Fibroblast of skin of left quadriceps (primary cell): Measurements from ENCODE around the gene CBX2.

Experiments
- DNase-seq, 2 experiments: peaks; one replicate each; pipeline ENCODE4 v3.0.0-alpha.2; 2013; ENCODE audit warnings: low read depth in 2 of 2

CBX2 gene

DNA sequence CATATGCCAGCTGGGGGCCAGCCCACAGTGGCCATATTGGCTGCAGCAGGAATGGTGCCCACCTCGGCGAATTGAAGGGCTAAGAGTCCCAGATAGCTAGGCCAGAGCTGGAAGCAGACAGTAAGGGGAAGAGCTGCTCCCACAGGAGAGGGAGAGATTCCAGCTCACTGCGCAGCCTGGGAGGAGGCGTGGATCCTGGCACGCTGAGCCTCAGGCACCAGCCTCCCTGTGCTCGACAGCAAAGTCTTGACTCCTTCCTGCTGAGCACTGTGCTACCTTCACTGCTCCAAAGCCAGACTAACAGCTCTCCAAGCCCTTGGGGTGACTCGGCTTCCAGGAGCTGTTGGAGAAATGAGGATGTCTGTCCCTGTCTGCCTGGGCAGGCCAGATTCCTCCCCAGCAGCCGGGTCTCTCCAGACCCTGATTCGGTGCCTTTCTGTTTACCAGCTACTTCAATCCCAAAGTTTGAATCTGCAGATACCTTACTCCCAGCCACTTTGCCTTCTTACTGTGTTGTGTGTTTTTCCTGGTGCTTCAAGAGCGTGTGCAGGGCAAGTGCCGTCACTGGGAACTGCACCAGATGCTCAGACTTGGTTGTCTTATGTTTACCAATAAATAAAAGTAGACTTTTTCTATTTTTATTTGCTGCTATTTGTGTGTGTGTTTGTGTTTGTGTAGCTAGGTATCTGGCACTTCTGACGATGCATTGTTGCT, 9.1 kb downstream of the CBX2 start:
- DNase-seq, result no peak

DNA sequence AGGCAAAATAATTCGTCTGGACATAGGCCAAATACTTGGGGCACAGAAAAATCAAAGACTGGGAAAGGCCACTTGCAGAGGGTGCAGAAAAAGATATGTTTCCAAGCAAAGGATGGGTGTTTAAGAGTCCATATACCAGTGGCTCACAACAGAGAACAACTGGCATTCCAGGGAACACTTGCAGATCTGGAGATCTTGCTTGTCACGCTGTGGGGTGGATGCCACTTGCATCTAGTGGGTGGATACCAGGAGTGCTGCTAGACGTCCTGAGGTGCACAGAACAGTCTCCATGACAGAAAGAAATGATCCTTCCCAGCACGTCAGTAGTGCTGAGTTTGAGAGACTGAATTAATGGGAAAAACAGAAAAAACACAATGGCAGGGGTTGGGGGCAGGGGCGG, 10.5 kb downstream of the CBX2 start:
- DNase-seq, result no peak

DNA sequence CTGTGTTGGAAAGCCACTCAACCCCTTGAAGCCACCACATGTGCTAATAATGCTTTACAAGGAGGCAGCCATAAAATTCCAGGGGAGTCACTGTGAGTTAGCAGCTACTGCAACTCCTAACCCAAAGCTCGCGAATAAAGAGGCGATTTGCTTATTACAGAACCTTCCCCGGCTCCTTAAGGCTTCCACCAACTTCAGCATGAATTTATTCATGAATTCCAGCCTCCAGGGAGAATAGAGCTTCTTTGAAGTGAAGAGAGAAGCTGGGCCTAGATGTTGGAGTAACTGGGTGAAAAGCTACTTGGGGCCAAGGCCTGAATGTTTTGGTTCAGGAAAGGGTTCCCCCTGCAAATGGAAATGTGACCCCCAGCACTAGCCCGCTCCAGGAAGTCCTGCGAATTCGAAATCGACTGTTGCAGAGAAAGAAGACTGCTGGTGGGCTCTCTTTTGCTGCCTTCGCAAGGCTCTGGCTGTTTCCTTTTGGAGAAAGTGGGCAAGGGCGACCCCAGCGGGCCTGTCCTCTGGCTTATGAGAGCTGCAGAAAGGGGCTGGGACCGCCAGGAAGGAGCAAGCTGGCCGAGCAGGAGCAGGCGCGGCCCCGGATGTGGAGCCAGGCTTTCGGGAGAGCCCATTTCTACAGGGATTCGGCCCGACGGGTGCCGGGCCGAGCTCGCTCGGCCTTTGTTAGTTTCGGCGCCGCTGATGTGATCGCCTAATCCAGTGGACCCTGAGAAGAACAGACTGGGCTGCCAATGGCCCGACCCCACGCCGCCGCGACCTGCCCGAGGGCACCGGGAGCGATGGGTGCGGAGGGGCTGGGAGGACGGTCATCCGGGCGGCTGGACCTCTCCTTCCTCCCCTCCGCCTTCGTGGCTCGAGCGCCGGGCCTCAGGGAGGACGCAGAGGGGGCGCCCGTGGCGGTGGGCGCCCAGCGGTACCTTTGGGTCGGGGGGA, 11.3 kb downstream of the CBX2 start:
- DNase-seq, result no peak

DNA sequence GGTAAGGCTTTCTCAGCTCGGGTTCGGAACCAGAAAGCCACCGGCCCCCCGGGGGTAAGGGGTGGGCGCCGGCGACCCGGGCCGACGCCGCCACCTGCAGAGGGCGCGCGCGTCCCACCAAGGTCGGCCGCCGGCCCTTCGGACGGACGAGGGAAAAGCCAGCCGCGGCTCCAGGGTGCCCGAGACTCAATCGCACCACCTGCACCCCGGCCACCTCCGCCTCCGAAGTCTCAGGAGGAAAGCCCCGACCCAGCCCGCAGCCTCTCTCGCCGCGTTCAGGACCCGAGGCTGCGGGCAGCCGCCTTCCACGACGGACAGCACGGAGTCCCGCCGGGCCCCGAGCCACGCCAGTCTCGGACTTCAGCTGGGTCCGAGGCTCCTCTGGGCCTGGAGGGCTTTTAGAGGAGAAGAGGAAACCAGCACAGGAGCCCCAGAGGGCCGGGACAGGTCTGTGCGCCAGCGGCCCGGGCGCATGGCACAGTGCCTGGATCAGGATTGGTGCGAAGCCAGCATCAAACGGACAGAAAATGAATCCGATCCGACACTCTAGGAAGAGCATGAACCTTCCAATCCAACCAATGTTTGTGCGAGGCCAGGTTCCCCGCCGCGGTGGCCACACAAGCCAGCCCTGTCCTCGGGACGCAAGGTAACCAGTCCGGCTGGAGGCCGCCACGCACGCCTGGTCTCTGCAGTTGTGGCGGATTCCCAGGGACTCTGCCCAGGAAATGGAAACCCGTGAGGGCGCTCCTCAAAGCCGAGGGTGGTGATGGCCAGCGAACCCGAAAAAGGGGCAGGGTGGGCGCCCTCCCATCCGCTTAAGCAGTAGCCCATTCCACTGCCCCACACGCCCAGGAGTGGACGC, 12.2 kb downstream of the CBX2 start:
- no peak for DNase-seq

GRCh38 chr17:79790805-79791734, 13.1 kb downstream of the CBX2 start:
- DNase-seq, result no peak

DNA sequence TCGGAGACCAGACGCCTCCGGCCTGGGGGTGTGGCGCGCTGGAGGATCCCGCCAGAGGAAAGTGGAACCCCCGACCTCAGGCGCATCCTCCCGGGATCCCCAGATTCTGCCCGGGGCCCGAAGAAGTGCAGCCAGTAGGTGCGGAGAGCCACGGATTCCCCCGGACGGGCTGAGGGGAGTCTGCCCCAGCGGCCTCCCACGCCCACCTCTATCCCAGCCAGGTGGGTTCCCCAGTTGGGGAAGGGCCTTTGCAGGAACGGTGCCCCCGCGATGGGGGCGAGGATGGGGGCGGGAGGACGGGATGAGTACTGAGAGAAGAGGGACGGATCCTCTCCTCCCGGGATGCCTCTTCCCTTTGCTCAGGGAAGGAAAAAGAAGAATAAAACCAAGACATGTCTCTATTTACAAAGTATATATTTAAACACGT, 13.8 kb downstream of the CBX2 start:
- DNase-seq, result no peak

GRCh38 chr17:79792341-79792871, 14.5 kb downstream of the CBX2 start:
- no peak for DNase-seq

DNA sequence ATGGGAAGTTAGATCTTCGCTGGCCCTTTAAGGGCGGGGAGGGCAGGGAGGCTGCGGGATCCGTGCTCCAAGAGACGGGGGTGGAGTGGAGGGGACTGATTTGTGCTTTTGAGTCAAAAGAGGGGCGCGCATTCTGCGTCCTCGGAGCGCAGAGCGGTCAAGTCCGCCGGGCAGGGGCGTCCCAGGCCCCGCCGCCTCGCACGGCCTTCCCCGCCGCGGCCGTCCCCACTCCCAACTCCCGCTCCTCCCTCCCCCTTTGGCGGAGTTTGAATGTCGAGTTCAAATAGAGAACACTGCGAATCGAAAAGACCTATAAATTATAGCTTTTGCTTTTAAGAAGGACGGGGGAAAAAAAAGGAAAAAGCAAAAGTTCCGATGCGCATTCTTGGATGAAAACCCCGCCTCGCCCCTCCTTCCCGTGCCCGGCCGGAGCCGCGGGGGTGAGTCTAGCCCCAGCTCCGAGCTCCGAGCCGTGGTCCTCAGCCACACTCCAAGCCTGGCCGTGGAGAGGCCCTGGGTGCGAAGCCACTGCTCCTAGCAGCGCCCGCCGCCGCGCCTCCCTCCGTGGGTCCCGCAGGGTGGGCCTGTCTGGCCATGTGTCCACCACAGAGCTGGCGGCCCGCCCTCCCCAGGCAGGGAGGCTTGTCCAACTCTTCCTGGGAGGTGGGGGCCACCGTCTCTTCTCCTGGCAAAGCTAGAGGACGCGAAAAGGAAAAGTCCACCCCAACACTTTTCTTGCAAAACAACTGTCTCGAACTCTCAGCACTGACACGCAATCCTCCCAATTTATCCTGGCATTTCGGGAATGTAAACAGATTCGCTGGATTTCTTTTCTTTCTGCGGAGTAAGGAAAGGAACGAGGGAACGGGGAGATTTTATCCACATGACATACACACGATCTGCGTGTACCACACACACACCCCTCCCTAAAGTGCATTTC, 15.3 kb downstream of the CBX2 start:
- DNase-seq, result peak; percentile 40

DNA sequence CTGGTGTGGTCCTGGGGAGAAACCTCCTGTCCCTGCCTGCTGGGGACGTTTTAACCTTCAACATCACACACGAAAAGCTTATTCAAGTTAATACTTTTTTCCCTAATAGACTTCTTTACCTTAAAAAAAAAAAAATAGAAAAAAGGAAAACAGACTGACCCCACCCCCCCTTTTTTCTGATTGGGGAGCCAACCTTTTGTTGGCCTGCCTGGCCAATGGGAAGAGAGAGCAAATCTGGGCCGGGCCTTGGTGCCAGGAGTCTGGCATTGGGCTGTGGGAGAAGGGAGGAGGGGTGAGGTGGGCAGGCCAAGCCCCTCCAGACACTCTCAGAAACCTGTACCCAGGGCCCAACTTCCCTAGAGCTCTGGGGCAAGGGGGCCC, 16.0 kb downstream of the CBX2 start:
- DNase-seq, result no peak

DNA sequence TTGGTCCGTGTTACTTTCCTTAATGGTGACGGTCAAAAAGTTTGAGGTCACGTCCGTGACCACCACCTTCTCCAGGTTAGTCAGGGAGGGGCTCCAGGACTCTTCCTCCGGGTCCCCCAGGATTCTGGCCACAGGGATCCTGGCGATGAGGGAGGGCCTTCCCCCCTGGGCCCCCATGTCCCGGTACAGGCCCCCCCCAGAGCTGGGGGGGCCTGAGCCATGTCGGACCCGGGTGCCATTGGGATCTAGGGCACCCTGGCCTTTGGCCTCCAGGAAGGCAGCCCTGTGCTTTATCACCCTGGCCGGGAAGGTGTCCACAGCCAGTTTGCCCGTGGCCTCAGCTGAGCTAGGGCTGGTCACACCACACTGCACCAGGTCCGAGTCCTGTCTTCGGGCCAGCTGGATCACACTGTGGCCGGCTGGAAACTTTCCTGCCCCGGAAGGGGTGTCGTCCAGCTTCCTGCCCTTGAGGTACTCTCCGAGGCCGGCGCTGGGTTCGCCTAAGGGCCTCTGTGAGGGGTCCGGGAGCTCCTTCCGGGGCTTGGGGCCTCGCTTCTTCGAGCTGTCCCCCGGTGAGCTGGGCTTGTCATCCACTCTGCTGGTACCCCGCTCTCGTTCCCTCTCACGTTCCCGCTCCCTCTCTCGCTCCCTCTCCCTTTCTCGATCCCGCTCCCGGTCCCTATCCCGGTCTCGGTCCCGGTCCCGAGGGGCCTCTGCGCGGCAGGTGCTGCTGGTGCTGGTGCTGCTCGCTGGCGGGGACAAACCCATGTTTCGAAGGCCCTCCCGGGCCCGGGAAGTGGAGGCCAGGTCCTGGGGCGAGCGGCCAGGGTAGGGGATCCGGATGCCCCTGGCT, 16.9 kb downstream of the CBX2 start:
- no peak for DNase-seq

- DNase-seq, result no peak
Observed at GRCh38 chr17:79795795-79796443, 18.0 kb downstream of the CBX2 start.

DNA sequence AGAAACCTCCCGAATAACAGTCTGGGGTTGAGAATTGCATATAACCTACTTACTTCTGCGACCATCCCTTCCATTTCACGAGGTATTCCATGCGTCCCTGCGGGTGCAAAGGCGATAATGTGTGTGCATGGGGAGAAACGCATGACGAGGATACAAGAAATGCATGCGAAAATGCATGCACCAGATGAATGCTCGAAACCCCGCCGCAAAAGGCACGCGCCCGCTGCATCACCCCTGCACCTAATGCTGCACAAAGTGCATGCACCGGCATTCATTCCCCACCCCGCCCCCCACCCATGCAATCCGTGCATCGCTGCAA, 18.5 kb downstream of the CBX2 start:
- DNase-seq, result no peak

GRCh38 chr17:79796763-79797491, 19.0 kb downstream of the CBX2 start, which contains the start of gene CBX8:
TSS of gene CBX8 (minus strand) at chr17:79797077. CDS start at chr17:79796998, 79 bp downstream.
- peak; percentile 99 for DNase-seq

- DNase-seq, result no peak
Observed at GRCh38 chr17:79797492-79798298, 19.7 kb downstream of the CBX2 start.

DNA sequence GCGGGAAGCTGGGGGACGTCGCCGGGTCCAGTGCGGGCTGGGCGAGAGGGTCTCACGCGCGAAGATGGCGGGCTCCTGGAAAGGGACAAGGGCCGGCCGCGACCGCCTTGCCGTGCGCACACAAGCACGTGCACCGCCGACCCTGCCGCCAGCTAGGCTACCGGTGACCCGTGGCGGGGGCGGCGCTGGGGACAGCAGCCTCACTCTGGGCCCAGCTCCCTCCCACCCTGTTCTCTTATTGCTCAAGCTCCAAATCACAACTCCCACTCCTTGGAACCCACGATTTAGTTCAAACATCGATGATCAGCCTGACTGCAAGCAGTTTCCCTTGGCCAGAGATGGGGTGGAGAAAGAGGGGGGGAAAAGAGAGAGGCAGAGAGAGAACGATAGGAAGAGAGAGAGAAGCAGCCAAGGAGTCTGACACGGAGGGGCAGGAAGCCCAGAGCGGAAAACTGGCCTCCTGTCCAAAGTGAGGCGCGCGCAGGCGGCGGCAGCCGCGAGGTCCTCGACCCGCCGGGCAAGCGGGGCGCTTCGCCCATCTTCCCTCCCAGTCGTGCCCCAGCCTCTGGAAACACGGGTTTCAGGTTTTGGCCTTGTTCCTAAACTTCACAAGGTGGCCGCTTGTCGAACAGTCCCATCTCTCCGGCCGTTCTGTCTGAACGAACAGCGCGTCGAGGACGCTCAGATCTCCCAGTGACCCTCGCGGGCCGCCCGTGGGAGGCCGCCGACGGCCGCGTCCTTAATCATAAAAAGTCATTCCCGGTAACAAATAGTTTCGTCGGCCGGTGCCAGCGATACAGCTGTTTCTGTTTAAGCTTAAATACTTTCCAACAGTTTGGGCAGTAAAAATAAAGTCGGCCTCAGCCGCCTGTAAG, 20.6 kb downstream of the CBX2 start:
- no peak for DNase-seq

GRCh38 chr17:79799174-79799537, 21.2 kb downstream of the CBX2 start:
- DNase-seq, result no peak
